NCI-H748 (cell line): ENCODE data around the gene SNCA.

Experiments used
- DNase-seq: peaks from one replicate; lab custom pipeline; 2025; ENCODE audit not compliant: unreplicated experiment; lab: John Stamatoyannopoulos, UW

The SNCA gene

DNA sequence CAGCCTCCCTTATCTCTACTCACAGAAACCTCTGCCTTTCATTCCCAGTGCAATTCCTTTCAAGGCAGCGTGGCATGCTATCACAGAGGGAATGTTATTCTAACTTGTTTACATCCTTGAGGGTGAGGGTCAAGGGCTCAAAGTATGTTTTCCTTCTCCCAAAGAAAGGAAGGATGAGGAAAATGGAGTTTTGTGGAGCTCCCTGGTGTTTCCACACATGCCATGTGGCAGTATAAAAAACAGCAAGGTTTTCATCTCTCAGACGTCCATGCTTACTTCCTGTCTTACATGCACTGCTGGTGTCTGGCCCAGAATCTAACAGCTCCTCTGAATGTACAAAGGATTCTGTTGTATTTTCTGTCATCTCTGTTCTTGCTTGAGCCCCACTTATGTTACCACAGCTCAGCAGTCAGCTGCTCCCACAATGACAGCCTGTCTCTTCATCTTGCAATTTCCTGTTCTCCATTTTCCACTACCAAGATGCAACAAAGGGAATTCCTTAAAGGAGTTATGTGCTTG is 128.0 kb downstream of the SNCA start:
- no peak for DNase-seq

- DNase-seq, result no peak
Measured at GRCh38 chr4:89707467-89707866, 129.5 kb downstream of the SNCA start.

GRCh38 chr4:89704651-89705395 is 132.1 kb downstream of the SNCA start:
- DNase-seq, result no peak

GRCh38 chr4:89703829-89704590 is 133.0 kb downstream of the SNCA start:
- DNase-seq, result no peak

GRCh38 chr4:89700766-89701423 is 136.1 kb downstream of the SNCA start:
- no peak for DNase-seq

DNA sequence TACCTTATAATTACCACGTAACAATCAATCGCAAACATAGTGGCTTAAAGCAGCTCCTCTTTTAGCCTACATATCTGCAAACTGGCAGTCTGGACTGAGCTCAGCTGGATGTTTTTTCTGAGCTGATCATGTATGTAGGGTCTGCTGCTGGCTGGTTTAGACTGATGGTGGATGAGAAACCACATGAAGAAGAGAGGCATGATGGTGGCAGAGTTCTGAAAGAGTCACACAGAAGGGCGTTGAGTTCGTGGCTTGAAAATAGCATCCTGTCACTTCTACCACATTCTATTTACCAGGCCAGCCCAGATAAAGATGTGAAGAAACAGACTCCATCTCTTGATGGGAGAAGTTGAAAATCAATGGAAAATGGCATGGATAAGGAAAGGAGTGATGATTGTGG is 151.3 kb downstream of the SNCA start:
- DNase-seq, result no peak

DNA sequence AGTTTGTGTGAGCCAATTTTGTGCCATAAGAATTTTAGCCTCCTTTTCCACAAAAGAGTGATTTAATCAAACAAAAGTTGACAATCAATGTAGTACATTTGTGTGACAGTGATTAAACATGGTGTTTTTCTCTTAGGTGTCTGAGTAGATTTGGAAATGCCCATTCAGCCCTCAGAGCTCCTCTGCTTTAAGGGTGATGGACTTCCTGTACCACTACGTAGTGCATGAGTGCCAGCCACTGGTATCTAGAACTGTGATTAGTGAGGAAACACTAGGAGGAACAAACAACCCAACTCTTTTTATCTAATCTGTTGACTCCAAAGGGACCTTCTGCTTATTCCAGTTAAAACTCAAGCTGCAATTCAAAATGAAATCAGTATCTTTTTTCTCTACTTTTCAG is 151.7 kb downstream of the SNCA start:
- no peak for DNase-seq

DNA sequence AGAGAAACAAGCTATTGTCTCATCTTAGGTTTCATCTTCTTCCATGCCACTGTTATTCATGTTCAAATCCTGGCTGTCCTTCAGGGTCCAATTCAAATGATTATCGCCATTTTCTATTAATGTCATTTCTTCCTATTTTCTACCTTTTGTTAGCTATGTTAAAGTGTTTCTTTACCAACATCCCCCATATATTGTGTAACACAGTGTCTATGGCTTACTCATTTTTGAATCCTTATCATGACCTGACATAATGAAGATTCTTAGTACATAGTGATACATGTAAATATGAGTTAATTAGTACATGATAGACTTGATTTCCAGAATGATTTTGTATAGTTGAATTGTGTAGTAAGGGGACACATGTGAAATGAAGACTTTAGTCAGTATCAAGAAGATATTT is 152.4 kb downstream of the SNCA start:
- no peak for DNase-seq

GRCh38 chr4:89682808-89683207 is 154.2 kb downstream of the SNCA start:
- peak; percentile 1 for DNase-seq

DNA sequence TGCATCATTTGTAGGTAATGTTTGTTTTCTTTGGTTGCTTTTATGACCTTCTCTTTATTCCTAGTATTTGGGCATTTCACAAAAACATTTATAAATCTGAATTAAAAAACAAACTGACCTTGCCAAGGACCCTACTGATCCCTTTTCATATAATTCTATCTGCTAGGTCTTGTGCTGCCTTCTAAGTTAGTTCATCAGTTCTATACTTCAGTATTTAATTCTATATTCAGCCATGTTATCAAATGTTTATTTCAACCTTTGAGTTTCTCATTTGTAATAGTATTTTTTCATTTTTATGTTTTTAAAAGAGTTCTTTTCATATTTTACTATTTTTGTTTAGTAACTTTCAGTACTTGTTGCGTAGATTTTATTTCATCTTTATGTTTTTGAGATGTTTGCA is 155.3 kb downstream of the SNCA start:
- DNase-seq, result no peak

DNA sequence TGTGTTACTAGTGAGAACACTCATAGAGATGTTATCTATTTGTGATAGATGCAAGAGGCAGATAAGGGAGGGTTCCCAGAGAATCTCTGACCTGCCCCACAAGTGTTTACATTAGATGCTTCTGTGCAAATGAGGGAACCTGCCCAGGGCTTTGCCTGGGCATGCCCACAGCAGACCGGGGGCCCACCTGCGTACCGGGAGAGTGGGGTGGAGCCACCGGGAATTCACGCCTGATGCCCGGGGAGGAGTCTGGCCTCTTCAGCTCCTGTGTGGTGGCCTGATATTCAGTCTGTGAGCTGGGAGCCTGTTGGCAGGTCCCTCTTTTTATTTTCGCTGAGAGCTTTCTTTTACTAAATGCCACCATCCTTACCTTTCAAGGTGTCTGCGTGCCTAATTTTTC is 155.7 kb downstream of the SNCA start:
- peak; percentile 94 for DNase-seq

- DNase-seq, result peak; percentile 94
Measured at GRCh38 chr4:89674876-89675459, 162.0 kb downstream of the SNCA start.
